Neural cell (in vitro differentiated cells): ENCODE measurements around the gene RABL3. TPM values are rescaled to one million over a fixed set of nuclear protein-coding genes. Genes with fewer than 3 reads are reported as not detected.
"Not testable (repeated sequence)": the region's sequence is repeated elsewhere in the genome, so short reads cannot be mapped to it uniquely, and the experiment has no call there.

Experiments used
- H2AFZ ChIP-seq: fragments of 200-600, 300-800 bp; sonication (generic), shearing (Covaris generic); 2 replicates; pipeline ENCODE4 v1.6.0; 2014; ENCODE audit warnings: low read depth, mild to moderate bottlenecking, antibody characterized with exemption, low read length, moderate library complexity
- H3F3A ChIP-seq: fragments of 200-600 bp; shearing (Covaris generic); 2 replicates; pipeline ENCODE4 v1.6.1; 2016; ENCODE audit warnings: mild to moderate bottlenecking, moderate library complexity, mixed read lengths, antibody characterized with exemption, low read length; ENCODE audit not compliant: insufficient read depth, poor library complexity, severe bottlenecking
- H3K27ac ChIP-seq: fragments of 200-600, 300-800 bp; sonication (generic), shearing (Covaris generic); 2 replicates; pipeline ENCODE4 v1.5.1; 2014; ENCODE audit warnings: mild to moderate bottlenecking, low read length, moderate library complexity
- H3K27me3 ChIP-seq: fragments of 300-800, 200-600 bp; sonication (generic), shearing (Covaris generic); 2 replicates; pipeline ENCODE4 v1.6.0; 2014; ENCODE audit warnings: mild to moderate bottlenecking, low read depth, low read length, moderate library complexity; ENCODE audit not compliant: insufficient read depth
- H3K36me3 ChIP-seq: fragments of 300-800, 200-600 bp; sonication (generic), shearing (Covaris generic); 2 replicates; pipeline ENCODE4 v1.5.1; 2014; ENCODE audit warnings: mild to moderate bottlenecking, antibody characterized with exemption, low read length, moderate library complexity; ENCODE audit not compliant: insufficient read depth
- H3K4me2 ChIP-seq: fragments of 300-800, 200-600 bp; sonication (generic), shearing (Covaris generic); 2 replicates; pipeline ENCODE4 v1.6.0; 2014; ENCODE audit warnings: mild to moderate bottlenecking, low read length
- H3K4me3 ChIP-seq: fragments of 300-800, 200-600 bp; sonication (generic), shearing (Covaris generic); 2 replicates; pipeline ENCODE4 v1.5.1; 2014; ENCODE audit warnings: mild to moderate bottlenecking, low read length, moderate library complexity
- H3K79me2 ChIP-seq: fragments of 200-600 bp; shearing (Covaris generic); replicated peaks from 2 replicates; pipeline ENCODE4 v1.6.0; 2014; ENCODE audit warnings: mild to moderate bottlenecking, low read length, moderate library complexity; ENCODE audit not compliant: insufficient read depth
- H3K9ac ChIP-seq: fragments of 300-800, 200-600 bp; sonication (generic), shearing (Covaris generic); 2 replicates; pipeline ENCODE4 v1.6.1; 2016; ENCODE audit warnings: mild to moderate bottlenecking, low read length, mixed read lengths
- H3K9me2 ChIP-seq: fragments of 200-600 bp; shearing (Covaris generic); 2 replicates; pipeline ENCODE4 v1.6.1; 2016; ENCODE audit warnings: mild to moderate bottlenecking, low read length, mixed read lengths; ENCODE audit not compliant: insufficient read depth
- H3K9me3 ChIP-seq: fragments of 200-600, 300-800 bp; sonication (generic), shearing (Covaris generic); 2 replicates; pipeline ENCODE4 v1.6.1; 2016; ENCODE audit warnings: mild to moderate bottlenecking, mixed run types, low read length, moderate library complexity, mixed read lengths
- H4K20me1 ChIP-seq: fragments of 200-600 bp; shearing (Covaris generic); 2 replicates; pipeline ENCODE4 v1.6.1; 2016; ENCODE audit warnings: mild to moderate bottlenecking, mixed run types; ENCODE audit not compliant: insufficient read depth
- CTCF ChIP-seq: fragments of 450-650 bp; IDR thresholded peaks from 2 replicates; pipeline ENCODE4 v1.5.1; 2014; ENCODE audit warnings: antibody characterized with exemption, mild to moderate bottlenecking, moderate library complexity; ENCODE audit not compliant: poor library complexity, severe bottlenecking
- EP300 ChIP-seq: fragments of 450-650 bp; conservative IDR thresholded peaks from 2 replicates; pipeline ENCODE4 v1.6.1; 2014; ENCODE audit warnings: antibody characterized with exemption, mild to moderate bottlenecking, moderate library complexity; ENCODE audit not compliant: poor library complexity, severe bottlenecking
- EZH2 ChIP-seq: fragments of 200-600, 300-800 bp; shearing (Covaris generic), sonication (generic); IDR thresholded peaks from 2 replicates; pipeline ENCODE4 v1.6.1; 2014; ENCODE audit warnings: antibody characterized with exemption, low read length, borderline replicate concordance, mild to moderate bottlenecking; ENCODE audit not compliant: insufficient read depth, poor library complexity, severe bottlenecking
- MXI1 ChIP-seq: fragments of 450-650 bp; conservative IDR thresholded peaks from 2 replicates; pipeline ENCODE4 v1.6.1; 2014; ENCODE audit warnings: antibody characterized with exemption, mild to moderate bottlenecking; ENCODE audit not compliant: poor library complexity, severe bottlenecking
- POLR2AphosphoS5 ChIP-seq: IDR thresholded peaks from 2 replicates; pipeline ENCODE4 v1.6.1; 2012
- RAD21 ChIP-seq: fragments of 450-650 bp; conservative IDR thresholded peaks from 2 replicates; pipeline ENCODE4 v1.6.1; 2014; ENCODE audit warnings: antibody characterized with exemption, mild to moderate bottlenecking, moderate library complexity
- REST ChIP-seq: IDR thresholded peaks from 2 replicates; pipeline ENCODE4 v1.6.1; 2012; ENCODE audit warnings: borderline replicate concordance
- SMC3 ChIP-seq: fragments of 450-650 bp; conservative IDR thresholded peaks from 2 replicates; pipeline ENCODE4 v1.6.1; 2014; ENCODE audit warnings: antibody characterized with exemption, mild to moderate bottlenecking, moderate library complexity; ENCODE audit not compliant: poor library complexity
- TAF1 ChIP-seq: IDR thresholded peaks from 2 replicates; pipeline ENCODE4 v1.6.1; 2012; ENCODE audit warnings: low read depth
- polyA plus RNA-seq: library from polyadenylated mRNA; depleted of rRNA; stranded (reverse); fragments of >200 nt; gene quantifications from 2 replicates; pipeline ENCODE4 v1.2.3, GENCODE V29; 2014

Gene RABL3
- polyA plus RNA-seq, 1 donor from 2014 or later = 14.7 TPM

GRCh38 chr3:120785832-120786231 lies 43.5 kb upstream of the RABL3 start:
- not testable (repeated sequence) for H3K9me3 ChIP-seq, H3K27me3 ChIP-seq, H3K4me3 ChIP-seq, H2AFZ ChIP-seq, H3K4me2 ChIP-seq, H4K20me1 ChIP-seq, H3K36me3 ChIP-seq, H3F3A ChIP-seq, H3K9ac ChIP-seq, H3K9me2 ChIP-seq, H3K27ac ChIP-seq, H3K79me2 ChIP-seq

- Histone ChIP-seq H3K9me2 (no peaks in the 10 kb centered on the region), H3F3A (no peaks in the 10 kb centered on the region), H3K36me3 (peaks cover 8% of the 10 kb centered on the region), H3K9me3 (no peaks in the 10 kb centered on the region), H4K20me1 (no peaks in the 10 kb centered on the region), H3K4me3 (no peak overlapping the region), H2AFZ (no peak overlapping the region), H3K27ac (no peak overlapping the region), H3K79me2 (no peaks in the 10 kb centered on the region), H3K9ac (no peak overlapping the region), H3K27me3 (no peaks in the 10 kb centered on the region), H3K4me2 (no peak overlapping the region)
- TF ChIP-seq RAD21 (no peak), TAF1 (no peak), MXI1 (no peak), EZH2 (no peak), SMC3 (no peak), POLR2AphosphoS5 (no peak), REST (no peak), EP300 (no peak), CTCF (no peak)
Measured at GRCh38 chr3:120780977-120781376, 38.7 kb upstream of the RABL3 start.

- H3K9me2 ChIP-seq = no peaks in the 10 kb centered on the region
- no peak overlapping the region for H3K4me3 ChIP-seq
- H3K4me2 ChIP-seq = no peak overlapping the region
- no peaks in the 10 kb centered on the region for H3K79me2 ChIP-seq
- H3K36me3 ChIP-seq = peaks cover 8% of the 10 kb centered on the region
- no peak overlapping the region for H2AFZ ChIP-seq
- no peaks in the 10 kb centered on the region for H3K9me3 ChIP-seq
- H3K27ac ChIP-seq = no peak overlapping the region
- no peaks in the 10 kb centered on the region for H4K20me1 ChIP-seq
- no peaks in the 10 kb centered on the region for H3K27me3 ChIP-seq
- H3F3A ChIP-seq = no peaks in the 10 kb centered on the region
- TF ChIP-seq CTCF = no peak
- TF ChIP-seq RAD21 = no peak
- TF ChIP-seq SMC3 = no peak
- TF ChIP-seq EP300 = no peak
- TF ChIP-seq TAF1 = no peak
- no peak for TF ChIP-seq REST
- TF ChIP-seq EZH2 = no peak
- H3K9ac ChIP-seq = no peak overlapping the region
Measured at GRCh38 chr3:120778776-120779175, 36.5 kb upstream of the RABL3 start.
